Tibial artery (tissue), 4 donors: ENCODE results near the gene SERPINE1.
A peak's percentile ranks its signal among the peaks of the same experiment; 100 is the strongest.
"Not testable (repeated sequence)": the region's sequence is repeated elsewhere in the genome, so short reads cannot be mapped to it uniquely, and the experiment has no call there.

Experiments used
- DNase-seq, 2 donors: peaks; one replicate each; pipeline ENCODE4 v3.0.0-alpha.2; 2019
- H3K27ac ChIP-seq, 2 donors: fragments of 200-600 bp; sonication (generic) in 1 of 2; 1 replicate in 1 of 2; 2 replicates in 1 of 2; pipeline ENCODE4 v1.5.1; 2018 to 2019; ENCODE audit warnings: mild to moderate bottlenecking in 1 of 2
- H3K27me3 ChIP-seq, 2 donors: fragments of 200-600 bp; sonication (generic) in 1 of 2; one replicate each; pipeline versions ENCODE4 v1.5.1 to v1.6.0; 2016 to 2019
- H3K36me3 ChIP-seq, 3 donors: fragments of 200-600 bp; sonication (generic) in 2 of 3; one replicate each; pipeline ENCODE4 v1.5.1; 2016 to 2019; ENCODE audit warnings: mild to moderate bottlenecking in 2 of 3
- H3K4me1 ChIP-seq, 4 donors: fragments of 200-600 bp; sonication (generic) in 2 of 4; 1 replicate in 3 of 4; 2 replicates in 1 of 4; pipeline ENCODE4 v1.5.1; 2016 to 2019
- H3K4me3 ChIP-seq, 2 donors: fragments of 200-600 bp; sonication (generic) in 1 of 2; 1 replicate in 1 of 2; 2 replicates in 1 of 2; pipeline ENCODE4 v1.5.1; 2018 to 2019; ENCODE audit warnings: mild to moderate bottlenecking in 2 of 2
- H3K9me3 ChIP-seq, 3 donors: fragments of 200-600 bp; sonication (generic) in 1 of 3; one replicate each; pipeline ENCODE4 v1.5.1; 2016 to 2019
- CTCF ChIP-seq, 2 experiments: fragments of 200-600 bp in 1 of 2; fragments of 450-650 bp in 1 of 2; IDR thresholded peaks; one replicate each; pipeline ENCODE4 v1.5.1; 2017 to 2019; ENCODE audit warnings: antibody characterized with exemption in 2 of 2, mild to moderate bottlenecking in 1 of 2, moderate library complexity in 1 of 2
- intact Hi-C: fragments of 100-400 bp; cut with DNase I; formaldehyde crosslinking; loops from one replicate; pipeline ENCODE4 v1.15.0; 2023; ENCODE audit warnings: low total_unique reads

SERPINE1 gene

GRCh38 chr7:101097561-101097960, 29.3 kb upstream of the SERPINE1 start:
- Histone ChIP-seq H3K4me1 (peaks cover 0 to 51% (median 39%) of the 10 kb centered on the region in 4 donors), H3K27ac (no peak overlapping the region), H3K9me3 (no peaks in the 10 kb centered on the region), H3K27me3 (no peaks in the 10 kb centered on the region), H3K4me3 (no peak overlapping the region), H3K36me3 (peaks cover 0 to 2% (median 0%) of the 10 kb centered on the region in 3 donors)
- TF ChIP-seq CTCF (IDR thresholded peaks at IDR 0.05) = no peak
- no peak for DNase-seq
- intact Hi-C loops = no loop called here

- H3K36me3 ChIP-seq = no peaks in the 10 kb centered on the region
- DNase-seq = peak; percentile 98 to 99
- H3K4me3 ChIP-seq = no peak overlapping the region
- intact Hi-C loops = no loop called here
- no peaks in the 10 kb centered on the region for H3K9me3 ChIP-seq
- H3K27ac ChIP-seq = peak overlapping the region; percentile 88 to 91
- TF ChIP-seq CTCF (IDR thresholded peaks at IDR 0.05) = no peak
- no peaks in the 10 kb centered on the region for H3K27me3 ChIP-seq
- H3K4me1 ChIP-seq = peaks cover 0 to 33% (median 25%) of the 10 kb centered on the region in 4 donors
These were observed 26.7 kb upstream of the SERPINE1 start for GRCh38 chr7:101099969-101100781.

- H3K27me3 ChIP-seq = no peaks in the 10 kb centered on the region
- intact Hi-C loops = no loop called here
- DNase-seq = no peak
- no peaks in the 10 kb centered on the region for H3K9me3 ChIP-seq
- H3K36me3 ChIP-seq = no peaks in the 10 kb centered on the region
- peaks cover 0 to 29% (median 23%) of the 10 kb centered on the region in 4 donors for H3K4me1 ChIP-seq
- no peak for TF ChIP-seq CTCF (IDR thresholded peaks at IDR 0.05)
- H3K4me3 ChIP-seq = no peak overlapping the region
- peak overlapping the region; percentile 88 to 91 for H3K27ac ChIP-seq
These were observed 25.8 kb upstream of the SERPINE1 start for GRCh38 chr7:101100858-101101847.

GRCh38 chr7:101102026-101102425, 24.9 kb upstream of the SERPINE1 start:
- Histone ChIP-seq H3K4me3 (no peak overlapping the region), H3K27me3 (no peaks in the 10 kb centered on the region), H3K9me3 (no peaks in the 10 kb centered on the region), H3K4me1 (peaks cover 0 to 29% (median 23%) of the 10 kb centered on the region in 4 donors), H3K36me3 (no peaks in the 10 kb centered on the region), H3K27ac (peak overlapping the region in 1 of 2 donors; percentile 91)
- intact Hi-C loops = no loop called here
- TF ChIP-seq CTCF (IDR thresholded peaks at IDR 0.05) = no peak
- DNase-seq = no peak

GRCh38 chr7:101103701-101104100, 23.2 kb upstream of the SERPINE1 start:
- H3K27me3 ChIP-seq, DNase-seq, H3K27ac ChIP-seq, H3K36me3 ChIP-seq, H3K9me3 ChIP-seq, H3K4me3 ChIP-seq, intact Hi-C loops: not testable (repeated sequence)
- peaks cover 0 to 34% (median 26%) of the 10 kb centered on the region in 4 donors for H3K4me1 ChIP-seq
